HepG2 (cell line): ENCODE data around the gene TRANK1. TPM values are rescaled to one million over a fixed set of nuclear protein-coding genes. Genes with fewer than 3 reads are reported as not detected.

Source experiments
- FOXK1 ChIP-seq: sonication (generic); formaldehyde crosslinking; IDR thresholded peaks from 2 replicates; pipeline ENCODE4 v1.4.0; 2020; ENCODE audit warnings: low read depth, missing genetic modification reagents, borderline replicate concordance
- HIVEP1 ChIP-seq: sonication (generic); formaldehyde crosslinking; IDR thresholded peaks from 2 replicates; pipeline ENCODE4 v1.4.0; 2020; ENCODE audit warnings: mild to moderate bottlenecking, missing genetic modification reagents
- KIAA2018 ChIP-seq: sonication (generic); formaldehyde crosslinking; IDR thresholded peaks from 2 replicates; pipeline ENCODE4 v1.5.0; 2020; ENCODE audit warnings: mild to moderate bottlenecking, missing genetic modification reagents, borderline replicate concordance
- KLF6 ChIP-seq: IDR thresholded peaks from 2 replicates; pipeline ENCODE4 v1.8.0; 2016; ENCODE audit warnings: missing biosample characterization, missing genetic modification reagents
- KMT2B ChIP-seq: IDR thresholded peaks from 2 replicates; pipeline ENCODE4 v1.6.1; 2016; ENCODE audit warnings: missing genetic modification reagents, missing compliant biosample characterization
- NFIB ChIP-seq: sonication (generic); formaldehyde crosslinking; IDR thresholded peaks from 2 replicates; pipeline ENCODE4 v1.9.0; 2021; ENCODE audit warnings: missing genetic modification reagents, mild to moderate bottlenecking, borderline replicate concordance
- NKX3-1 ChIP-seq: sonication (generic); formaldehyde crosslinking; IDR thresholded peaks from 2 replicates; pipeline ENCODE4 v1.5.0; 2020; ENCODE audit warnings: missing genetic modification reagents
- PBX2 ChIP-seq: IDR thresholded peaks from 2 replicates; pipeline ENCODE4 v1.6.1; 2016; ENCODE audit warnings: control low read depth
- REPIN1 ChIP-seq: sonication (generic); formaldehyde crosslinking; IDR thresholded peaks from 2 replicates; pipeline ENCODE4 v1.8.0; 2022; ENCODE audit warnings: missing genetic modification reagents, low read depth, mild to moderate bottlenecking, borderline replicate concordance
- SYNCRIP ChIP-seq: fragments of 200-400 bp; formaldehyde crosslinking; IDR thresholded peaks from 2 replicates; pipeline ENCODE4 v1.6.1; 2018; ENCODE audit warnings: mild to moderate bottlenecking, low read depth, low read length; ENCODE audit not compliant: insufficient read depth
- THYN1 ChIP-seq: sonication (generic); formaldehyde crosslinking; IDR thresholded peaks from 2 replicates; pipeline ENCODE4 v1.8.1; 2023; ENCODE audit warnings: low read depth, mild to moderate bottlenecking, moderate library complexity, missing genetic modification reagents, borderline replicate concordance
- WIZ ChIP-seq: sonication (generic); formaldehyde crosslinking; IDR thresholded peaks from 2 replicates; pipeline ENCODE4 v1.5.1; 2020; ENCODE audit warnings: mild to moderate bottlenecking, missing genetic modification reagents
- ZGPAT ChIP-seq: IDR thresholded peaks from 2 replicates; pipeline ENCODE4 v1.6.1; 2016; ENCODE audit warnings: mild to moderate bottlenecking
- ZNF496 ChIP-seq: sonication (generic); formaldehyde crosslinking; IDR thresholded peaks from 2 replicates; pipeline ENCODE4 v1.8.1; 2023; ENCODE audit warnings: mild to moderate bottlenecking, moderate library complexity, missing genetic modification reagents; ENCODE audit not compliant: insufficient replicate concordance
- ZNF503 ChIP-seq: sonication (generic); formaldehyde crosslinking; IDR thresholded peaks from 2 replicates; pipeline ENCODE4 v1.4.0; 2020; ENCODE audit warnings: missing genetic modification reagents
- ZNF652 ChIP-seq: IDR thresholded peaks from 2 replicates; pipeline ENCODE4 v1.6.1; 2016; ENCODE audit warnings: low read depth, borderline replicate concordance
- ZNF761 ChIP-seq: sonication (generic); formaldehyde crosslinking; conservative IDR thresholded peaks from 2 replicates; pipeline ENCODE4 v1.4.0; 2020; ENCODE audit warnings: mild to moderate bottlenecking, missing genetic modification reagents
- polyA plus RNA-seq, 8 experiments: library from polyadenylated mRNA; depleted of rRNA in 3 of 8; stranded (reverse) in 7 of 8; unstranded in 1 of 8; fragments of >200 nt; fragmentation: Illumina TruSeq in 4 of 8; extraction: Trizol in 4 of 8; gene quantifications; 2 replicates each; pipeline versions ENCODE4 v1.2.1 to v1.2.3, GENCODE V29; 2011 to 2016; ENCODE audit warnings: low read depth in 4 of 8, missing spikeins in 1 of 8, mixed read lengths in 1 of 8; ENCODE audit not compliant: insufficient read depth in 1 of 8
- total RNA-seq, 5 experiments: library from RNA; depleted of rRNA; stranded (reverse); fragments of >200 nt; fragmentation: Illumina TruSeq; extraction: Trizol; gene quantifications; 2 replicates each; pipeline ENCODE4 v1.2.3, GENCODE V29; 2016; ENCODE audit warnings: low read depth in 1 of 5

Gene TRANK1
- total and polyA plus RNA-seq, 2 of the 13 experiments (the other 11 are each of a cell fraction or from before 2014, with no cell fraction given): 0.13 to 0.32 TPM

GRCh38 chr3:36992806-36993325 is 48.0 kb upstream of the TRANK1 start, which contains the start of gene EPM2AIP1 (continued):
- TF ChIP-seq THYN1 (CRISPR knock-in tag): no peak
- no peak; the same call in 1 of the 2 replicates for TF ChIP-seq FOXK1 (CRISPR knock-in tag)
- peak; percentile 43; the same call in 1 of the 2 replicates for TF ChIP-seq ZGPAT (CRISPR knock-in tag)
- no peak for TF ChIP-seq ZNF761 (CRISPR knock-in tag)
- no peak; the same call in 1 of the 2 replicates for TF ChIP-seq ZNF503 (CRISPR knock-in tag)
- TF ChIP-seq KIAA2018 (CRISPR knock-in tag): no peak
- TF ChIP-seq REPIN1 (CRISPR knock-in tag): peak; percentile 78
- no peak for TF ChIP-seq KMT2B (CRISPR knock-in tag)
- no peak for TF ChIP-seq PBX2 (CRISPR knock-in tag)
- TF ChIP-seq WIZ (CRISPR knock-in tag): no peak
- no peak for TF ChIP-seq NFIB (CRISPR knock-in tag)
- 0 out of 2 replicates have a peak, but pooled peaks have one; percentile 41 for TF ChIP-seq NKX3-1 (CRISPR knock-in tag)
- TF ChIP-seq KLF6 (CRISPR knock-in tag): peak; percentile 7; the same call in 1 of the 2 replicates
- TF ChIP-seq ZNF496 (CRISPR knock-in tag): no peak
- TF ChIP-seq HIVEP1 (CRISPR knock-in tag): no peak
- no peak for TF ChIP-seq SYNCRIP
- TF ChIP-seq ZNF652: peak; percentile 46
